Measurements from ENCODE around the gene SAXO1. TPM values are rescaled to one million over a fixed set of nuclear protein-coding genes. Genes with fewer than 3 reads are reported as not detected.

SAXO1 gene
- total RNA-seq, 1 donor from 2014 or later, result 0.09 TPM

DNA sequence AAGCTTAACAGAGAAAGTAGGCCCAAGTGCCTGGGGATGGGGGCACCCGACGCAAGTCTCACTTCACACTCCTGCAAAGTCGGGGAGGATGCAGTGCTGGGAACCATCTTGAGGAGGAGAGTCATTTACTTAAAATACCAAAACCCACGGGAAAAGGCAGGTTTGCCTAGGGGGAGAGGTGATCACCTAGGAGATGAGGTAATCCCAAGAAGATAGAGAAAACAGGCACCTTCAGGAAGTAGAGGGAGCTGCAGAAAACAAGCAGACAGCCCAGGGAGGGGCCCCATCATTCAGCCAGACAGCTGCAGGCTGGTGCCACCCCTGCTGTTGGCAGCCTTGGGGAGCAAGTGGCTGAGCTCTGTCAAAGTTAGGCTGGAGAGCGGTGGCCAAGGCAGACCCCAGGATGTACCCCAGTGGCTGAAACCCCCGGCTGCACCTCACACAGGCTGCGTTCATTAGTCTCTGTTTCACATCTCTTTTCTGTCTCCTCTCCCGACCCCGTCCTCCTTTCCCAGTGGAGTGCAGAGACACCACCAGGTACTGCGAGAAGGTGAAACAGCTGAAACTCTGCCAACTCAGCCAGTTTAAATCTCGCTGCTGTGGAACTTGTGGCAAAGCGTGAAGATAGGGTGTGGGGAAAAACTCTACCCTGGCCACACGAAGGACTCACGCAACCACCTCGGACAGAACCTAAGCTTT is 124.9 kb downstream of the SAXO1 start:
- TF ChIP-seq EZH2phosphoT487 (IDR thresholded peaks at IDR 0.05), result no peak
- TF ChIP-seq, protein P1, sequence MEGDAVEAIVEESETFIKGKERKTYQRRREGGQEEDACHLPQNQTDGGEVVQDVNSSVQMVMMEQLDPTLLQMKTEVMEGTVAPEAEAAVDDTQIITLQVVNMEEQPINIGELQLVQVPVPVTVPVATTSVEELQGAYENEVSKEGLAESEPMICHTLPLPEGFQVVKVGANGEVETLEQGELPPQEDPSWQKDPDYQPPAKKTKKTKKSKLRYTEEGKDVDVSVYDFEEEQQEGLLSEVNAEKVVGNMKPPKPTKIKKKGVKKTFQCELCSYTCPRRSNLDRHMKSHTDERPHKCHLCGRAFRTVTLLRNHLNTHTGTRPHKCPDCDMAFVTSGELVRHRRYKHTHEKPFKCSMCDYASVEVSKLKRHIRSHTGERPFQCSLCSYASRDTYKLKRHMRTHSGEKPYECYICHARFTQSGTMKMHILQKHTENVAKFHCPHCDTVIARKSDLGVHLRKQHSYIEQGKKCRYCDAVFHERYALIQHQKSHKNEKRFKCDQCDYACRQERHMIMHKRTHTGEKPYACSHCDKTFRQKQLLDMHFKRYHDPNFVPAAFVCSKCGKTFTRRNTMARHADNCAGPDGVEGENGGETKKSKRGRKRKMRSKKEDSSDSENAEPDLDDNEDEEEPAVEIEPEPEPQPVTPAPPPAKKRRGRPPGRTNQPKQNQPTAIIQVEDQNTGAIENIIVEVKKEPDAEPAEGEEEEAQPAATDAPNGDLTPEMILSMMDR (IDR thresholded peaks at IDR 0.05), result no peak
- TF ChIP-seq EZH2 (IDR thresholded peaks at IDR 0.05), result no peak
- H3K27me3 Mint-ChIP-seq (ENCODE audit: insufficient read depth, low read depth), result peaks cover 6% of the 10 kb centered on the region
- Histone ChIP-seq H3K4me3 (no peak overlapping the region), H3K4me2 (no peak overlapping the region), H3K27me3 (peaks cover 12% of the 10 kb centered on the region), H3K4me1 (peaks cover 33% of the 10 kb centered on the region), H3K79me2 (ENCODE audit: low read depth) (no peaks in the 10 kb centered on the region), H3K9me3 (ENCODE audit: low read depth) (no peaks in the 10 kb centered on the region), H3K27ac (no peak overlapping the region), H3F3A (ENCODE audit: low read depth) (peaks cover 12% of the 10 kb centered on the region), H3K9ac (no peak overlapping the region), H2AFZ (replicated peaks) (no peak overlapping the region), H4K20me1 (ENCODE audit: low read depth) (no peaks in the 10 kb centered on the region), H3K36me3 (no peaks in the 10 kb centered on the region)
- no peak for DNase-seq (ENCODE audit: low spot score)
- H3K27ac Mint-ChIP-seq, result peak overlapping the region; percentile 70
- H3K4me3 Mint-ChIP-seq, result no peak overlapping the region
- H3K9me3 Mint-ChIP-seq, result peaks cover 3% of the 10 kb centered on the region
- no peaks in the 10 kb centered on the region for H3K36me3 Mint-ChIP-seq
- H3K4me1 Mint-ChIP-seq, result peaks cover 32% of the 10 kb centered on the region

- H3F3A ChIP-seq (ENCODE audit: low read depth), result peaks cover 8% of the 10 kb centered on the region
- H3K27ac Mint-ChIP-seq, result no peak overlapping the region
- no peaks in the 10 kb centered on the region for H3K36me3 ChIP-seq
- no peaks in the 10 kb centered on the region for H3K9me3 ChIP-seq (ENCODE audit: low read depth)
- H3K79me2 ChIP-seq (ENCODE audit: low read depth), result no peaks in the 10 kb centered on the region
- H2AFZ ChIP-seq (replicated peaks), result no peak overlapping the region
- H3K27ac ChIP-seq, result no peak overlapping the region
- no peak overlapping the region for H3K4me3 Mint-ChIP-seq
- H3K4me1 ChIP-seq, result peaks cover 26% of the 10 kb centered on the region
- DNase-seq (ENCODE audit: low spot score), result no peak
- H3K27me3 ChIP-seq, result peaks cover 5% of the 10 kb centered on the region
- H3K9me3 Mint-ChIP-seq, result peaks cover 11% of the 10 kb centered on the region
- H3K36me3 Mint-ChIP-seq, result no peaks in the 10 kb centered on the region
- no peak overlapping the region for H3K4me2 ChIP-seq
- no peak overlapping the region for H3K9ac ChIP-seq
- no peak overlapping the region for H3K4me3 ChIP-seq
- H4K20me1 ChIP-seq (ENCODE audit: low read depth), result no peaks in the 10 kb centered on the region
- TF ChIP-seq EZH2phosphoT487 (IDR thresholded peaks at IDR 0.05), result no peak
- TF ChIP-seq, protein P1 (IDR thresholded peaks at IDR 0.05), result no peak
- H3K27me3 Mint-ChIP-seq (ENCODE audit: insufficient read depth, low read depth), result peaks cover 6% of the 10 kb centered on the region
- peaks cover 30% of the 10 kb centered on the region for H3K4me1 Mint-ChIP-seq
These were observed 126.2 kb downstream of the SAXO1 start for GRCh38 chr9:18906656-18907395.

GRCh38 chr9:18905883-18906629 is 127.0 kb downstream of the SAXO1 start:
- Histone ChIP-seq H3K4me2 (no peak overlapping the region), H3K4me1 (peaks cover 21% of the 10 kb centered on the region), H4K20me1 (ENCODE audit: low read depth) (no peaks in the 10 kb centered on the region), H3K36me3 (no peaks in the 10 kb centered on the region), H3K27me3 (no peaks in the 10 kb centered on the region), H3K79me2 (ENCODE audit: low read depth) (no peaks in the 10 kb centered on the region), H2AFZ (replicated peaks) (no peak overlapping the region), H3K9ac (no peak overlapping the region), H3F3A (ENCODE audit: low read depth) (peaks cover 8% of the 10 kb centered on the region), H3K4me3 (no peak overlapping the region), H3K27ac (no peak overlapping the region), H3K9me3 (ENCODE audit: low read depth) (peaks cover 3% of the 10 kb centered on the region)
- DNase-seq (ENCODE audit: low spot score), result no peak
- TF ChIP-seq, protein P1 (IDR thresholded peaks at IDR 0.05), result no peak
- TF ChIP-seq EZH2 (IDR thresholded peaks at IDR 0.05), result no peak
- no peak for TF ChIP-seq EZH2phosphoT487 (IDR thresholded peaks at IDR 0.05)
- Mint-ChIP-seq H3K27ac (peak overlapping the region; percentile 65), H3K4me3 (no peak overlapping the region), H3K9me3 (peaks cover 12% of the 10 kb centered on the region), H3K36me3 (no peaks in the 10 kb centered on the region), H3K27me3 (ENCODE audit: insufficient read depth, low read depth) (peaks cover 6% of the 10 kb centered on the region), H3K4me1 (peaks cover 27% of the 10 kb centered on the region)

All from neural progenitor cell (in vitro differentiated cells).